GM12878 (cell line): ENCODE results near the gene APOBEC3B. TPM values are rescaled to one million over a fixed set of nuclear protein-coding genes. Genes with fewer than 3 reads are reported as not detected.
A peak's percentile ranks its signal among the peaks of the same experiment; 100 is the strongest.

Experiments used
- ASH2L ChIP-seq: fragments of 300-600, 200-600 bp; sonication (generic); IDR thresholded peaks from 2 replicates; pipeline ENCODE4 v1.6.1; 2017; ENCODE audit warnings: low read depth, mild to moderate bottlenecking, borderline replicate concordance
- BMI1 ChIP-seq: fragments of 450-650 bp; IDR thresholded peaks from 2 replicates; pipeline ENCODE4 v1.6.1; 2016; ENCODE audit warnings: mild to moderate bottlenecking, moderate library complexity, borderline replicate concordance
- CEBPZ ChIP-seq: fragments of 150-350 bp; IDR thresholded peaks from 2 replicates; pipeline ENCODE4 v1.6.1; 2016; ENCODE audit warnings: low read depth, low read length
- E4F1 ChIP-seq: fragments of 450-650 bp; IDR thresholded peaks from 2 replicates; pipeline ENCODE4 v1.6.1; 2018; ENCODE audit warnings: borderline replicate concordance, mild to moderate bottlenecking; ENCODE audit not compliant: partially characterized antibody
- EP300 ChIP-seq, 2 experiments: fragments of 150-350 bp in 1 of 2; IDR thresholded peaks; 2 replicates each; pipeline ENCODE4 v1.6.1; 2011 to 2012; ENCODE audit warnings: low read depth in 2 of 2, low read length in 2 of 2, borderline replicate concordance in 1 of 2, improper control_type of control experiment in 1 of 2, inconsistent platforms in 1 of 2; ENCODE audit not compliant: control insufficient read depth in 1 of 2
- HCFC1 ChIP-seq: fragments of 150-350 bp; IDR thresholded peaks from 2 replicates; pipeline ENCODE4 v1.6.1; 2014; ENCODE audit warnings: low read length
- HDAC6 ChIP-seq: fragments of 200-600 bp; sonication (generic); IDR thresholded peaks from one replicate; pipeline ENCODE4 v1.8.0; 2017; ENCODE audit warnings: antibody characterized with exemption; ENCODE audit not compliant: unreplicated experiment
- MTA3 ChIP-seq: IDR thresholded peaks from 2 replicates; pipeline ENCODE4 v1.6.1; 2012; ENCODE audit warnings: low read length, inconsistent platforms, borderline replicate concordance
- NFXL1 ChIP-seq: fragments of 450-650 bp; IDR thresholded peaks from 2 replicates; pipeline ENCODE4 v1.6.1; 2017; ENCODE audit warnings: antibody characterized with exemption, mild to moderate bottlenecking, borderline replicate concordance
- NFYB ChIP-seq: IDR thresholded peaks from 2 replicates; pipeline ENCODE4 v1.6.1; 2011; ENCODE audit warnings: low read depth, mild to moderate bottlenecking, low read length, improper control_type of control experiment, moderate library complexity; ENCODE audit not compliant: insufficient read depth
- NR2C1 ChIP-seq: fragments of 450-650 bp; IDR thresholded peaks from 2 replicates; pipeline ENCODE4 v1.6.1; 2017; ENCODE audit warnings: antibody characterized with exemption, mild to moderate bottlenecking, moderate library complexity
- NR2C2 ChIP-seq: IDR thresholded peaks from 2 replicates; pipeline ENCODE4 v1.6.1; 2011; ENCODE audit warnings: borderline replicate concordance, low read depth; ENCODE audit not compliant: control insufficient read depth, insufficient read length
- PML ChIP-seq: IDR thresholded peaks from 2 replicates; pipeline ENCODE4 v1.6.1; 2012; ENCODE audit warnings: low read length, inconsistent platforms
- POLR2A ChIP-seq: IDR thresholded peaks from 2 replicates; pipeline ENCODE4 v1.6.1; 2011; ENCODE audit warnings: low read depth, mild to moderate bottlenecking, low read length
- POU2F2 ChIP-seq: IDR thresholded peaks from 3 replicates; pipeline ENCODE4 v1.6.1; 2011; ENCODE audit warnings: low read depth, mild to moderate bottlenecking, low read length, borderline replicate concordance
- RFX5 ChIP-seq: IDR thresholded peaks from 2 replicates; pipeline ENCODE4 v1.6.1; 2011; ENCODE audit warnings: low read depth, low read length, improper control_type of control experiment
- SPI1 ChIP-seq: IDR thresholded peaks from 2 replicates; pipeline ENCODE4 v1.6.1; 2011; ENCODE audit warnings: low read depth, mild to moderate bottlenecking, low read length, moderate library complexity, borderline replicate concordance; ENCODE audit not compliant: insufficient read depth
- ZBTB40 ChIP-seq: fragments of 450-650 bp; IDR thresholded peaks from 2 replicates; pipeline ENCODE4 v1.6.1; 2016; ENCODE audit warnings: mild to moderate bottlenecking, moderate library complexity, borderline replicate concordance
- polyA plus RNA-seq, 11 experiments: library from polyadenylated mRNA; depleted of rRNA in 4 of 11; unstranded in 6 of 11; stranded (reverse) in 5 of 11; fragments of >200 nt; fragmentation: Nextera tagmentation in 4 of 11; fragmentation: Illumina TruSeq in 1 of 11; extraction: Ambion mirVana in 4 of 11; extraction: Trizol in 1 of 11; gene quantifications; 1 replicate in 1 of 11; 2 replicates in 10 of 11; pipeline versions ENCODE4 v1.2.1 to v1.2.3, GENCODE V29; 2011 to 2016; ENCODE audit warnings: inconsistent platforms in 2 of 11, missing spikeins in 2 of 11, low read depth in 1 of 11
- total RNA-seq, 4 experiments: library from RNA; depleted of rRNA in 3 of 4; stranded (reverse); fragments of >200 nt in 3 of 4; fragmentation: Illumina TruSeq in 1 of 4; extraction: Trizol in 1 of 4; gene quantifications; 2 replicates each; pipeline versions ENCODE4 v1.2.1 to v1.2.3, GENCODE V29; 2013 to 2021
- TF ChIP-seq, protein P1 (sequence below): IDR thresholded peaks from 2 replicates; pipeline ENCODE4 v1.6.1; 2012; ENCODE audit warnings: low read depth, low read length, improper control_type of control experiment

The APOBEC3B gene
- total and polyA plus RNA-seq, 10 of the 15 experiments (the other 5 are each of a cell fraction or from before 2014, with no cell fraction given), result 2.4 to 75.1 (median 30.9) TPM

DNA sequence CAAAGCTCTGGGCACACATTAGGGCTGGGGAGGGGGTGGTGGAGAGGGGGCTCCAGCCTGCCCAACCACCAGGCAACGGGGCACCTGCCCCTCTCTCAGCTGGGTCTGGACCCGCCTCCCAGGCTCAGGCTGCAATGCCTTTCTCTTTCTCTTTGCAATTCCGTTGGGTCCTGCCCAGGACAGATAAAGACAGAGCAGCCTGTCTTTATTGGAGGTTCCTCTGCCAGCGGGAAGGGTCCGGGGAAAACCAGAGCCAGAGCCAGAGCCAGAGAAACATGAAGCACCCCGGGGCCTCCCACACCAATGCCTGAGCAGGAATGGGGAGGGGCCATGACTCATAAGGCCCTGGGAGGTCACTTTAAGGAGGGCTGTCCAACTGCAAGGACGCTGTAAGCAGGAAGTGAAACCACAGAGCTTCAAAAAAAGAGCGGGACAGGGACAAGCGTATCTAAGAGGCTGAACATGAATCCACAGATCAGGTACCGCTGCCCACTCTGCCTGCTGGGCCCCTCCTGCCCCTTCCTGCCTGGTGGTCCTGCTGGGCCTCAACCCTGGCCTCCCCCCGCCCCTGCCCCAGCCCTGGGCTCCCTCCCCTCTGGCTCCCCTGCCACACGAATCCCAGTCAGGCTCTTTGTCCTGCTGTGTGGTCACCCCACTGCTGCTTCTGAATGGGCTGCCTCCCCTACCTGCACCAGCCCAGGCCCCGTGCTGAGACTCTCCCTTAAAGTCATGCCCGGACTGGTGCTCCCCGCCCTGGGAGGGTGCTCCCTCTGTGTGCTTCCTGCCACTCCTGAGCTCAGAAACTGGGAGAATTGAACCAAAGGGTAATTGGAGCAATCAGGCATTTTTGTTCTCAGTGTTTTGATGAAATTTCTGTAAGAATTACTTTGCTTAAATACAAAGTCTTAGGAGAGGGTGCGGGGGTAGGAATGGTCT is at the start of gene APOBEC3B (continued):
- TF ChIP-seq HDAC6 (no peak), BMI1 (no peak), ASH2L (no peak), MTA3 (no peak), CEBPZ (no peak), PML (no peak), EP300 (IDR thresholded peaks at IDR 0.05; ENCODE audit: borderline replicate concordance in 1 of 2, control insufficient read depth in 1 of 2, low read depth in 2 of 2, low read length in 2 of 2) (no peak), POLR2A (peak; percentile 42; the same call in 1 of the 2 replicates), SPI1 (peak; percentile 94), NFXL1 (no peak), NR2C2 (no peak), POU2F2 (no peak), ZBTB40 (no peak), NR2C1 (peak; percentile 63; the same call in 1 of the 2 replicates), HCFC1 (no peak), E4F1 (no peak), RFX5 (no peak), NFYB (peak; percentile 73)
- TF ChIP-seq, protein P1, sequence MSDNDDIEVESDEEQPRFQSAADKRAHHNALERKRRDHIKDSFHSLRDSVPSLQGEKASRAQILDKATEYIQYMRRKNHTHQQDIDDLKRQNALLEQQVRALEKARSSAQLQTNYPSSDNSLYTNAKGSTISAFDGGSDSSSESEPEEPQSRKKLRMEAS, result 0 out of 2 replicates have a peak, but pooled peaks have one; percentile 11
